ENCODE measurements around the gene DHRS3. TPM values are rescaled to one million over a fixed set of nuclear protein-coding genes. Genes with fewer than 3 reads are reported as not detected.
"Not testable (repeated sequence)": the region's sequence is repeated elsewhere in the genome, so short reads cannot be mapped to it uniquely, and the experiment has no call there.

Gene DHRS3
- total RNA-seq (2014; rRNA removed; shearing (Covaris generic)), result 38.1 and 43.1 TPM in 2 replicates

GRCh38 chr1:12617901-12618660 lies at the start of gene DHRS3:
TSS of gene DHRS3 (minus strand) at chr1:12618210. CDS start at chr1:12617348, 862 bp downstream.
- peak; percentile 80 for DNase-seq (ENCODE audit: low spot score)

- no peak for DNase-seq (ENCODE audit: low spot score)
Observed at GRCh38 chr1:12666141-12666735, 48.2 kb upstream of the DHRS3 start.

- no peak for DNase-seq (ENCODE audit: low spot score)
Observed at GRCh38 chr1:12665511-12665910, 47.5 kb upstream of the DHRS3 start.

- DNase-seq (ENCODE audit: low spot score), result no peak
Observed at GRCh38 chr1:12662556-12662955, 44.5 kb upstream of the DHRS3 start.

GRCh38 chr1:12661606-12662219 lies 43.7 kb upstream of the DHRS3 start:
- DNase-seq (ENCODE audit: low spot score), result no peak

GRCh38 chr1:12658531-12659453 lies 40.8 kb upstream of the DHRS3 start:
- DNase-seq (ENCODE audit: low spot score), result peak; percentile 76

- not testable (repeated sequence) for DNase-seq (ENCODE audit: low spot score)
Observed at GRCh38 chr1:12657885-12658512, 40.0 kb upstream of the DHRS3 start.

- no peak for DNase-seq (ENCODE audit: low spot score)
Observed at GRCh38 chr1:12657060-12657884, 39.3 kb upstream of the DHRS3 start.

GRCh38 chr1:12656575-12656974 lies 38.6 kb upstream of the DHRS3 start:
- DNase-seq (ENCODE audit: low spot score), result no peak

- no peak for DNase-seq (ENCODE audit: low spot score)
Observed at GRCh38 chr1:12654657-12655056, 36.6 kb upstream of the DHRS3 start.

- peak; percentile 31 for DNase-seq (ENCODE audit: low spot score)
Observed at GRCh38 chr1:12654004-12654567, 36.1 kb upstream of the DHRS3 start.

GRCh38 chr1:12649971-12650421 lies 32.0 kb upstream of the DHRS3 start:
- DNase-seq (ENCODE audit: low spot score), result no peak

- no peak for DNase-seq (ENCODE audit: low spot score)
Observed at GRCh38 chr1:12648741-12649140, 30.7 kb upstream of the DHRS3 start.

GRCh38 chr1:12645401-12645800 lies 27.4 kb upstream of the DHRS3 start:
- DNase-seq (ENCODE audit: low spot score), result not testable (repeated sequence)

GRCh38 chr1:12644829-12645228 lies 26.8 kb upstream of the DHRS3 start:
- DNase-seq (ENCODE audit: low spot score), result no peak

GRCh38 chr1:12644237-12644636 lies 26.2 kb upstream of the DHRS3 start:
- no peak for DNase-seq (ENCODE audit: low spot score)

GRCh38 chr1:12643785-12644184 lies 25.8 kb upstream of the DHRS3 start, which contains the start of gene AADACL4:
TSS of gene AADACL4 (plus strand) at chr1:12644085. CDS start at chr1:12644547, 462 bp downstream.
- DNase-seq (ENCODE audit: low spot score), result no peak

- DNase-seq (ENCODE audit: low spot score), result no peak
Observed at GRCh38 chr1:12643079-12643478, 25.1 kb upstream of the DHRS3 start.

- DNase-seq (ENCODE audit: low spot score), result no peak
Observed at GRCh38 chr1:12640958-12641272, 22.9 kb upstream of the DHRS3 start.
